IPS-NIHi11 (cell line): ENCODE data around the gene PTPRM.

Source experiments
- DNase-seq: peaks from one replicate; pipeline ENCODE4 v3.0.0; 2012; ENCODE audit warnings: mixed read lengths, low spot score

Gene PTPRM

DNA sequence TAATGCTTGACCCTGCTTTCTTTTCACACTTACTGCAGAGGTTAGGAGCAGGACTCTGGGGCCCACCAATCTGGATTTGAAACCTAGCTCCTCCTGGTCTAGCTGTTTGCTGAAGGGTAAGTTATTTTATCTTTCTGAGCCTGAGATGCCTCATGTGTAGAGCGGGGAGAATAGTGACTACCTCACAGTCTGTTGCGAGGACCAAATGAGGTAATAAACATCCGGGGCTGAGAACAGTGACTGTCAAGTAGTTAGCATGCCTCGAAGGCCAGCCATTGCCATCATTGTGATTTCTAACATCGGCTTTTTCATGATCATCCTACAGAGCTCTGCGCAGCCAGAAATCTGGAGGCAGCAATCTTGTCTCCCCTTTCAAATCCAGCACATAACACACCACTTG is 32.9 kb downstream of the PTPRM start:
- DNase-seq: no peak

- DNase-seq: no peak
These were observed 33.6 kb downstream of the PTPRM start for GRCh38 chr18:7600528-7601245.

- DNase-seq: no peak
These were observed 34.1 kb downstream of the PTPRM start for GRCh38 chr18:7601246-7601615.

DNA sequence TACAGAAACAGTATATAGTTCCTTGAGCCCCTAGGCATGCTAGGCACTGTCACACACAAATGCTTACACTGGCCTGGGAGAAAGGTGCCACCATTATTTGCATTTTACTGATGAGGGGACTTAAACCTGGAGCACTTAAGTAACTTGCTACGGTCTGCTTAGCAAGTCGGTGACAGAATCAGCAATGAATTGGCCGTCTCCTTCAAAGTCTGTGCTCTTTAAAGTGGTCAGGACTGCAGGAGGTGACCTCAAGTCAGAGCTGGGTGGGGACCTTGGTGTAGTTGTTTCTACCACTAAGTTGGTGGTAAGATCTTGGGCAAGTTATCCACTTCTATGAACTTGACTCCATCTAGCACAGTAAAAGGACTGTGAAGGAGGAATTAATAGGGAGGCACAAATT is 34.8 kb downstream of the PTPRM start:
- no peak for DNase-seq

DNA sequence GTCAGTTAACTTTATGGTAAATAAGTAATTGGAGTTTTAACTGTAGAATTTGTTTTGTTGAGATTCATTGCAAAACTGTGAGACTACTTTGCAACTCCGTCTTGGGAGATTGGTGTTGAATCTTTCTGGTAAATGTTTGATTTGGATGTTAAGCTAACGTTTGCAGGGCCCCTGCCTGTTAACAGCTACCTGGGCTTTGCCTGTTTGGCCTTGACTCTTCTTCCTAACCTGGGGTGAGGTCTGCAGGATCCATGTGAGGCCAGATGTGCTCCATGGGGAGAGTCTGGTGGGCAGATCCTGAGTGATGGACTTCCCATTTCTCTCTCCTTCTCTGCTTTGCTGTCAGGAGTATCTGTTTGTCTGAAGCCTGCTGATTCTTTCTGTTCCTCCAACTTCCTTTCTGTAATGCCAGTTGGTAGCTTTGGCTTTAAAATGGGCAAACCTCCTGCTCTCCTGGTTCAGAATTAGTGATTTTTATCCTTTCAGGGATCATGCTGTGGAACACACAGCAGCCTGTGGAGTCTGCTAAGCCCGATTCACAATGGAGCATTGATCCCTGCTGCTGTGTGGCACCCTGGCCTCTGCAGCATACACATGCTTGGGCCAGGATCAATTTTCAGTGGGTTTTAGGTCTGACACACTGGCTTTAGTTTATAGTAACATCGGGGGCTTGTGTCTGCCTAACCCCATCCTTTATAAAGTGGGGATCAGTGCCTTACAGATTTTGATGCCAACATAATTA is 36.3 kb downstream of the PTPRM start:
- no peak for DNase-seq

GRCh38 chr18:7604361-7604760 is 37.2 kb downstream of the PTPRM start:
- no peak for DNase-seq

- DNase-seq: peak; percentile 30
These were observed 38.6 kb downstream of the PTPRM start for GRCh38 chr18:7605705-7606104.

GRCh38 chr18:7607540-7608173 is 40.5 kb downstream of the PTPRM start:
- DNase-seq: no peak

- no peak for DNase-seq
These were observed 41.0 kb downstream of the PTPRM start for GRCh38 chr18:7608174-7608550.

- no peak for DNase-seq
These were observed 41.7 kb downstream of the PTPRM start for GRCh38 chr18:7608781-7609201.

DNA sequence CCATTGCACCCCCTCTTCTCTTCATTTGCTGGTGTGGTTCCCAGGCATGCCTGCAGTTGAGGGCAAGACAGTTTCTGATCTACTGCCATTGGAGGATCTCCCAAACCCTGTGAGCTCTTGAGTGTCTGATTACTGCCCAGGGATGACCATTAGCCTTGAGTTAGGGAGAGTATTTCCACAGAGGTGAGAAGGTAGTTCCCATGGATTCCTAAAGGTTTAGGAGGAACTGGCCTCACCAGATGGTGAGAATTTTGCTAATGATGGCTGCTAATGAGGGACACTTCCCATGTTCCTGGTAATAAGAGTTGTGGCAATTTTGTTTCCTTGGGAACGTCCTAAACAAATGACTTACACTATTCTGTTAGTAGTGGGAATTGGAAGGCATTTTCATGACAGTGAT is 42.5 kb downstream of the PTPRM start:
- DNase-seq: no peak

GRCh38 chr18:7614042-7614441 is 46.9 kb downstream of the PTPRM start:
- no peak for DNase-seq

DNA sequence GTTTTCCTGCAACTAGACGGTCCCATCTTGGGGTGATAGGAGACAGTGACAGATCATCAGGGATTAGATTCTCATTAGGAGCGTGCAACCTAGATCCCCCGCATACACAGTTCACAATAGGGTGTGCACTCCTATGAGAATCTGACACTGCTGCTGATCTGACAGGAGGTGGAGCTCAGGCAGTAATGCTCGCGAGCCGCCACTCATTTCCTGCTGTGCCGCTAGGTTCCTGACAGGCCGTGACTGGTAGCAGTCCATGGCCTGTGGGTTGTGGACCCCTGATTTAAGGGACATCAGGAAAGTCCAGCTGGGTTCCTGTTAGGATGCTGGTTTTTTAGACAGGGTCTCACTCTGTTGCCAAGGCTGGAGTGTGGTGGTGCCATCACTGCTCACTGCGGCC is 48.7 kb downstream of the PTPRM start:
- no peak for DNase-seq

GRCh38 chr18:7616661-7617060 is 49.5 kb downstream of the PTPRM start:
- no peak for DNase-seq

DNA sequence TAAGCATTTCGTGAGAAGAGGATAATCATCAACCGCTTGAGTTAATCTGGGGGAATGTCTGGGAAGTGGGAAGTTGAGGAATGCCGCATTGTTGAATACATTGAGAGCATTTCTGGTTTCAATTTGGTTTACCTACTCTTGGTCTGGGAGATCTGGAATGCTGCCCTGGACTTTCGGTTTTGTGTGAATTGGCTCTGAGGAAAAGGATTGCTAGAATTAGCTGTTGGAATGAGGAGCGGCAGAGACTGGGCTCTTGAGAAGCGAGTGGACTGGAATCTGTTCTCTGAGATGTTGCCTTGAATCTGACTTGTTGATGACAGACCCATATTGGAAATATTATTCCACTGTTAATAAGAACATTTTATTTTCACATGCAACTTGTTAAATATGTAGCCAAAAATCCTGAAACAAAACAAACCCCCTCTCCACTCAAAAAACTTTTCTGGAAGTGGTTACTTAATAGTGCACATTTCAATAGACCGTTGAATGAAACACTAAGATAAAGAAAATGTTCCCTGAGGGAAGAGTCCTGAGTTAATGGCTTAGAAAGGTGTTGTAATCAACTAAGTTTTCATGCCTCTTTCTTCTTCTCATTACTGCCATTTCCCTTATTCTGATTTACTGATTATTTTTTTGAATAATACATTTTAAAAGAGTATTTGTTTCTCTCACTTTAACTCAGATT is 50.8 kb downstream of the PTPRM start:
- DNase-seq: no peak

DNA sequence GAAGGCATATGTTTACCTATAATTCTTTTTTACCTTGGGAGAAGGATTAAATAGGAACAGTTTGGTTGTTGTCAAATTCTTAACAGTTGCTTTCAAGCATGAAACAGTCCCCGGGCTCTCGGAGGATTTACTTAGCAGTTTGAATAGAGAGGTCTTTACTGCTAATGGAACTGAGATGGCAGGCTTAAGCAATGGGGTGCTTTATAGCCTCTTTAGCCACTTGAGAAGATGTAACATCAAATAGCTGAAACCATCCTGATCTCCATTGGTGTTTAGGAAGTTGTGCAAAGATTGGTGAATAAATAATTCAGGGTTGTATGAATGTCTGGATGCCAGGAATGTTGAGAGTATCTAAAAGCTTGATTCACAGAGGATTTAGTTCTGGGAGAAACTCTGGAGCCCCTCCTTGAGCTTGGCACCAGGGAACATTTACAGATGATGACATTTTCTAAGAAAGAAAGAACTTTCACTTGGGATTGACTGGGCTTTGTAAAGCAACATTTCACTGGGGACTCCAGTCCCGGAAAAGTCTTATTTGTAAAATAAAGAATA is 51.9 kb downstream of the PTPRM start:
- no peak for DNase-seq

DNA sequence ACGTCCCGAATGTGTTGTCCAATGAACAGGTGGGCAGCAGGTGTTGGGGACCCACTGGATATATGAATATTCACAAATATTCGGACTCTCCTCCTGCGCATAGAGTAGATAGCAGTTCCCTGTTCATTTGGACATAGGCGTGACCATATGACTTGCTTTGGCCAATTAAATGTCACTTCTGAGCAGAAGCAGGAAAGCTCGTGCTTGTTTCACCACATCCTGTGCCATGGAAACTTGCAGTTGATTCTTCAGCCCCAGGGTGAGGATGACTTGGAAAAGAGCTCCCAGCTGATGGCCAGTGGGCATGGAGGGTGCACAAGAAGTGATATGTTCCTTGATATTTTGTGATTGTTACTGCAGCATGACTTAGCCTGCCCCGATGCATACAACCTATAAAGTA is 52.6 kb downstream of the PTPRM start:
- DNase-seq: no peak

GRCh38 chr18:7622721-7623120 is 55.6 kb downstream of the PTPRM start:
- DNase-seq: no peak

GRCh38 chr18:7623681-7624080 is 56.6 kb downstream of the PTPRM start:
- DNase-seq: no peak

DNA sequence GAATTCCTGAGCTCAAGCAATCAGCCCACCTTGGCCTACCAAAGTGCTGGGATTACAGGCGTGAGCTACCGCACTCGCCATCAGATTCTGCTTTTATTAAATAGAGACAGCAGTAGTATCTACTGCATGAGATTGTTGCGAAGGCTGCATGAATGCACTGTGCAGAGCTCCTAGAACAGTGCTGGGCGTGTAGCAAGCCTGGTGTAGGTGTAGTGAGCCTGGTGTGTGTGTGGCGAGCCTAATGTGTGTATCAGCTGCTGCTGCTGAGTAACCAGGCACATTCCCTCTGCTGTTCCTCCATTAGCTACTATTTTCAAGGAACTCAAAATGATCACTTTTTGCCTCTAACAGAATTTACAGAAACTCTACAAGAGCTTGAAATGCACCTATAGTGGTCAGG is 57.6 kb downstream of the PTPRM start:
- no peak for DNase-seq

- no peak for DNase-seq
These were observed 59.2 kb downstream of the PTPRM start for GRCh38 chr18:7626175-7626921.
